Activated T-helper 17 cell treated with anti-CD3 and anti-CD28 coated beads, Interleukin-2, amount 50 U/mL, for 72 hours (primary cell): ENCODE data around the gene SERINC5. TPM values are rescaled to one million over a fixed set of nuclear protein-coding genes. Genes with fewer than 3 reads are reported as not detected.
A peak's percentile ranks its signal among the peaks of the same experiment; 100 is the strongest.
"Not testable (repeated sequence)": the region's sequence is repeated elsewhere in the genome, so short reads cannot be mapped to it uniquely, and the experiment has no call there.

Experiments
- ATAC-seq: fragments of 150-1000 bp; cut with Tn5 transposase; replicated peaks from 2 replicates; pipeline ENCODE4 v1.10.0; 2021; ENCODE audit warnings: mild to moderate bottlenecking, moderate library complexity
- H3K27ac Mint-ChIP-seq: one replicate; pipeline ENCODE4 v1.8.0; 2022; ENCODE audit warnings: mixed read lengths
- H3K27me3 Mint-ChIP-seq: one replicate; pipeline ENCODE4 v1.8.0; 2022; ENCODE audit warnings: mixed read lengths
- H3K36me3 Mint-ChIP-seq: one replicate; pipeline ENCODE4 v1.8.0; 2022; ENCODE audit warnings: low read depth, mild to moderate bottlenecking, mixed read lengths
- H3K4me1 Mint-ChIP-seq: one replicate; pipeline ENCODE4 v1.8.0; 2022; ENCODE audit warnings: mixed read lengths
- H3K4me3 Mint-ChIP-seq: one replicate; pipeline ENCODE4 v1.8.0; 2022; ENCODE audit warnings: mild to moderate bottlenecking, mixed read lengths
- H3K9me3 Mint-ChIP-seq: one replicate; pipeline ENCODE4 v1.8.0; 2022; ENCODE audit warnings: mixed read lengths
- total RNA-seq, 2 donors: library from RNA; stranded (reverse); gene quantifications; one replicate each; pipeline ENCODE4 v1.2.3, GENCODE V29; 2022

SERINC5 gene
- total RNA-seq, 2 donors from 2014 or later, result 50.7 to 76.7 TPM

DNA sequence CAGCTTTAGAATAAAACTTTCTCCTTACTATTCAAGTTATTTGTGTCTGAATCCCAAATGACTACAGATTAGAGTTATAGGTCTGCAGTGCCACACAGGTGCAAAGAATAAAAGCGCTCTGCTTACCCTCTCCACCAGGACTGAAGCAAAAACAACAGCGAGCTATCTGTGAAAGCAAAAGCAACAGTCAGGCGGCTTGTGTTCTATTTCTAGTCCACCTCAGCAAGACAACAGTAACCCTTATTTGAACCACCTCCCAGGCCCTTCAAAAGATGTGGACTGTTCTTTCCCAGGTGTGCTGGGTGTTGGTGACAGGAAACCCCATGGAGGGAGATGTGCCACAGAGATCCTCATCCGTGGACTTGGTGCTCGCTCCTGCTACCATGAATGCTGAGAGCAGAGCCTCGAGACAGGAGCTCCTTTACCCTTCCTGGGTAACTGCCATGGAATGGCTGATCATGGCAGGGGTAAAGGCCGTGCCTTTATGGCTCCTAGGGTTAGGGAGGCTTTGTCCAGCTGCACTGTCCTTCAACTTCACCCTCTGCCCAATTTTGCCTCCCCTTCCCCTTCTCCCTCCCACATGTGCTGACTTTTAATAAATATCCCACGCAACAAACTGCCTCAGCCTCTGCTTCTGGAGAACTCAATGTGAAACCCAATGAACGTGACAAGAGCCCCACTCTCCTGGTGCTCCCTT lies 108.6 kb downstream of the SERINC5 start:
- Mint-ChIP-seq H3K9me3 (no peaks in the 10 kb centered on the region), H3K36me3 (peaks cover 99% of the 10 kb centered on the region), H3K27ac (peak overlapping the region; percentile 58), H3K4me1 (peaks cover 31% of the 10 kb centered on the region), H3K4me3 (no peak overlapping the region), H3K27me3 (no peaks in the 10 kb centered on the region)
- no peak for ATAC-seq

DNA sequence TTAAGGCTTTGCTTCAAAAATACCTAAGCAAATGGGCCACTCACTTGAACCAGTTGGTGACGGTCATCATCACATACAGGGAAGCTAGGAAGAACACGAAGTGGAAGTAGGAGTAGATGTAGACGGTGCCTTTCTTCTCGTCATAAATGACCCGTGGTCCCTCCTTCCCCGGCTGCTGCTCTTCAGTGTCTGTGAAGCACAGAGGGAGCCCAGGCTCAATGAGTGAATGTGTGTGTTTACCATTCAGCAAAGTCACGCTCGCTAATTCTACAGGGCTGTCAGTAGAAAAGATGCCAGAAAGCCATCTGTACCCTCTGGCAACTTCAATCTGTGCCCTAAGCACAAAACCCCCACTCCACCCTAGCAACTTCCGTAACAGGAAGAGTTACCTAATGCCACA lies 109.8 kb downstream of the SERINC5 start:
- ATAC-seq, result no peak
- H3K9me3 Mint-ChIP-seq, result no peaks in the 10 kb centered on the region
- H3K4me3 Mint-ChIP-seq, result no peak overlapping the region
- H3K4me1 Mint-ChIP-seq, result peaks cover 41% of the 10 kb centered on the region
- H3K27ac Mint-ChIP-seq, result no peak overlapping the region
- no peaks in the 10 kb centered on the region for H3K27me3 Mint-ChIP-seq
- H3K36me3 Mint-ChIP-seq, result peaks cover 99% of the 10 kb centered on the region

DNA sequence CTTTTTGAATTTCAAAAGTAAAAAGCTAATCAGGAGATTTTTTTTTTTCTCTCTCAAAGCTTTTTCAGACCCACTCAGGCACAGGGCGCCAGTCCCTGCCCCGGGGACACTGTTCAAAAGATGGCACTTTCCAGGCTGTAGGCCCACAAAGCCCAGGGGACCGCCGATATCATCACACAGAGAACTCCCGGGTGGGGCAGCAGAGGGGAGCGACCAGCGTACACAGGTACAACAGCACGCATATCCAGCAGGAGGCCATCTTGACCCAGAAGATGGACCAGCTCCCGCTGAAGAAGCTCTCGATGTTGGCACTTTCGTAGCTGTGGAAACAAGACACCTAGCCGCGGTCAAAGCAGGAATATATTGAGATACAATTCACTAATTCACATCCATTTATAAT lies 112.4 kb downstream of the SERINC5 start:
- Mint-ChIP-seq H3K27ac (peak overlapping the region; percentile 93), H3K27me3 (no peaks in the 10 kb centered on the region), H3K4me3 (peak overlapping the region; percentile 81), H3K4me1 (peaks cover 45% of the 10 kb centered on the region), H3K9me3 (no peaks in the 10 kb centered on the region), H3K36me3 (peaks cover 93% of the 10 kb centered on the region)
- ATAC-seq, result no peak

DNA sequence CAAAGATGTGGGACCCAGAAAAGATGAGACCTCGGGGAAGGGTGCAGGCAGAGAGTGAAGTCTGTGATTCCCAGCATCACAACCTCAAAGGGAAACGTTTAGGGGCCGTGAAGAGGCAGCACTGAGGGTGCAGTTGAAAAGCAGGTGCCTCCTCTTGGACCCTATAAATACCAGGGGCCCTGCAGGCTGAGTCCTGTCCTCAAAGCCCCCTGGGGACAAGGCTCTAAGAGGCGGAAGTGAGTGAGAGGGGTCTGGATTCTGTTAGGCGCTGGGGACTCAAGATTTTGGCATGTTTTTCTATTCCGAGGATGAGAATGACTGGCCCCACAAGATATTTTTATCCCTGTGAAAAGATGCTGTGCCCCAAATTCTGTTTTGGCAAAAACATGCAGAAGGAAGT lies 112.9 kb downstream of the SERINC5 start:
- ATAC-seq, result no peak
- Mint-ChIP-seq H3K9me3 (no peaks in the 10 kb centered on the region), H3K27ac (peak overlapping the region; percentile 93), H3K4me1 (peaks cover 45% of the 10 kb centered on the region), H3K36me3 (peaks cover 93% of the 10 kb centered on the region), H3K4me3 (peak overlapping the region; percentile 81), H3K27me3 (no peaks in the 10 kb centered on the region)

DNA sequence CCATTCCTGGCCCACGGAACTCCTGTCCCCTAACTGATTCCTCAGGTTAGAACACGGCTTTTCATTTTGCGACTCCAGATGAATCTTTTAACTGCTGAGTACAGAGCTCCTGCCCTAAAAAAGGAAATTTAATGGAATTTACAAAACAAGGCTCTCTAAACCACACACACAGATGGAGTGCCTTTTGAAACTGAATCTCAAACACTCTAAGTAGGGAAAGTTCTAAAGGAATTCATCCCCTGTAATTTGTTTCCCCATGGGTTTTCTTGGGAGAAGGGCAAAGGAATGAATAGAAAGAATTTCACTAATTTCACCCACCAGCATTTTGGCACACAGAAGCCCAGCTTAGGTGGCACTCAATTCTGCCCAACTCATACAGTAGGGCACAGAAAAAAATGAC lies 114.2 kb downstream of the SERINC5 start:
- Mint-ChIP-seq H3K9me3 (no peaks in the 10 kb centered on the region), H3K36me3 (peaks cover 91% of the 10 kb centered on the region), H3K27ac (peak overlapping the region; percentile 93), H3K4me1 (peaks cover 47% of the 10 kb centered on the region), H3K4me3 (peak overlapping the region; percentile 81), H3K27me3 (no peaks in the 10 kb centered on the region)
- ATAC-seq, result no peak

DNA sequence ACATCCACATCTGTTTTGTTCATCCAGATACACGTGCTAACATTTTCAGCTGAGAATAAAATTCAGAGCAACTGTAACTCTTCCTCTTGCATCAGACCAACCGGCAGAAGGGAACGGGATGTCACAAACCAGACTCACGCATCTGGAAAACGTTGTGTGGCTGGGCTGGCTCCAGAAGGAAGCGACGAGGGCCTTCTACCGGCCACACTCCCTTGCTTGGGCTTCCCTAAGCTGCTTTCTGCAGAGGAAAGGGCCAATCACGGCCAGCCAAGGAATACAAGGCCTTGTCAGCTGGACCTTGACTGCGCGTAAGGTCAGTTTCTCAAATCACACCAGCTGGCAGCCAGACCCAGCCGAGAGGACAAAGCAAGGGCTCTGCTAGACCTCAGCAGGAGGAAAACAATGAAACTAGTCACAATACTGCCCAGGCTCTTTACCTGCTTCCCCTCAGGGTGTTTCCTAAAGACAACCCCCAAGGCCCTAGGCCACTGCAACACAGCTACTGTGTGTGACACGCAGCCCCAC lies 114.6 kb downstream of the SERINC5 start:
- Mint-ChIP-seq H3K4me3 (peak overlapping the region; percentile 81), H3K27me3 (no peaks in the 10 kb centered on the region), H3K9me3 (no peaks in the 10 kb centered on the region), H3K36me3 (peaks cover 91% of the 10 kb centered on the region), H3K27ac (peak overlapping the region; percentile 93), H3K4me1 (peaks cover 52% of the 10 kb centered on the region)
- peak; percentile 25 for ATAC-seq

DNA sequence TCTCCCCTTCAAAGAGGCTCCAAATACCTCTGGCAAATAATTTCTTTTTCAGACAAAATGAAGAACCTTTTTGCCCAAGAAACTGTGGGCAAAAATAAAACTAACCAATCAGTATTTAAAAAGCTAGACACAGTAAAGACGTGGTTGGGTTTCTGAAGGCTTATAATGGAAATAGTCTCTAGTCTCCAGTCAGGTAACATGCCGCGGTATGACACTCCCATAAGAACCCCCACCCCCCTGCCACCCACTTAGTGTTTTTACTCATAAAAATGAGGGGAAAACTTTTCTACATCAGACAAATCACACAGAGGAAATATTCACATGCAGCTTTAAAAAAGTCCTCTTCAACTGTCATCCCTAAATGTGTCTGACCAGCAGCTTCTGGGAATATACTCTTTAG lies 115.4 kb downstream of the SERINC5 start:
- peaks cover 90% of the 10 kb centered on the region for H3K36me3 Mint-ChIP-seq

DNA sequence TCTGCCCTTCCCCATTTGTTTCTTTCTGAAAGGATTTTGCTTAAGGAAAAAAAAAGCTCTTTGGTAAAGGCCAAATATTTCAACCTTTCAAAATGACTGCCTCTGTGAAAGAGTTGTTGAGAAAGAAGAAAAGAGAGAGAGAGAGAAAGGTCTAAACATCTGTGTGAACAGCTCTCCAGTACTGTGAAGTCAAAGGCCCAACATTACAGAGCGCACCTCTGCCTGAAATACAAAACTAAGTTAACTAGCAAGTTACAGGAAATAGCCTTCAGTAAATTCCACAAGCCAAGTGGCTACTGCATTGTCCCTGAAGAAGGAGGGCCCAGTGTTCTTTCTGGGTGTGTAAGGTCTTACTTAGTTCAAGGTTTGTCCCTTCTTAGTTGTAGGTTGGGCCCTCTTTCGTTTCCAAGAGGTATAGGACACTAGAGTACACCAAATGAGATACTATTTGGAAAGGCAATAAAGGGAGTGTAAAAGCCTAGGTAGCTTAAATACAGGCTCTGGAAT lies 116.3 kb downstream of the SERINC5 start:
- peaks cover 80% of the 10 kb centered on the region for H3K36me3 Mint-ChIP-seq
- peak; percentile 5 for ATAC-seq
- H3K4me3 Mint-ChIP-seq, result peak overlapping the region; percentile 81
- H3K27ac Mint-ChIP-seq, result peak overlapping the region; percentile 93
- no peaks in the 10 kb centered on the region for H3K27me3 Mint-ChIP-seq
- peaks cover 61% of the 10 kb centered on the region for H3K4me1 Mint-ChIP-seq
- no peaks in the 10 kb centered on the region for H3K9me3 Mint-ChIP-seq

More for the DNA sequence above, 115.4 kb downstream of the SERINC5 start:
- Mint-ChIP-seq H3K9me3 (no peaks in the 10 kb centered on the region), H3K4me1 (peaks cover 59% of the 10 kb centered on the region), H3K27ac (peak overlapping the region; percentile 93), H3K27me3 (no peaks in the 10 kb centered on the region), H3K4me3 (peak overlapping the region; percentile 81)
- ATAC-seq, result peak; percentile 67

DNA sequence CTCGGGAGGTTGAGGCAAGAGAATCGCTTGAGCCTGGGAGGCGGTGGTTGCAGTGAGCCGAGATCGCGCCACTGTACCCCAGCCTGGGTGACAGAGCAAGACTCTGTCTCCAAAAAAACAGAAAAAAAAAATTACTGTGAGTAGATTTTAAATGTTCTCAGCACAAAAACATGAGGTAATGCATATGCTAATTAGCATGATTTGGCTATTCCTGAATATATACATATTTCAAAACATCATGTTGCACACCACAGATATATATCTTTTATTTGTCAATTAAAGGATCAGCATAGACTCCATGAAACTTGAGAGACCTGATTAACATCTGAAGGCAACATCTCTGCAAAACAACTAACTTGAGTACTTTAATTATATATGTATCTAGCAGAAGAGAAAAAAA lies 117.4 kb downstream of the SERINC5 start:
- Mint-ChIP-seq H3K9me3 (no peaks in the 10 kb centered on the region), H3K4me1 (peaks cover 55% of the 10 kb centered on the region), H3K27me3 (no peaks in the 10 kb centered on the region), H3K36me3 (peaks cover 70% of the 10 kb centered on the region), H3K4me3 (no peak overlapping the region), H3K27ac (peak overlapping the region; percentile 95)
- ATAC-seq, result no peak

DNA sequence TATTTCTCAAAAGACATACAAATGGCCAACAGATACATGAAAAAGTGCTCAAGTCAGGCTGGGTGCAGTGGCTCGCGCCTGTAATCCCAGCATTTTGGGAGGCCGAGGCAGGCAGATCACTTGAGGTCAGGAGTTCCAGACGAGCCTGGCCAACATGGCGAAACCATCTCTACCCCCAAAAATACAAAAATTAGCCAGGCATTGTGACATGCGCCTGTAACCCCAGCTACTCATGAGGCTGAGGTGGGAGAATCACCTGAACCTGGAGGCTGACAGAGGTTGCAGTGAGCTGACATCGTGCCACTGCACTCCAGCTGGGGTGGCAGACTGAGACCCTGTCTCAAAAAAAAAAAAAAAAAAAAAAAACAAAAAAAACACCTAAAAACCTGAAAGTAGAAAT lies 119.0 kb downstream of the SERINC5 start:
- Mint-ChIP-seq H3K4me3 (peak overlapping the region; percentile 83), H3K4me1 (peaks cover 54% of the 10 kb centered on the region), H3K27ac (peak overlapping the region; percentile 95), H3K36me3 (peaks cover 53% of the 10 kb centered on the region)
- not testable (repeated sequence) for ATAC-seq, H3K9me3 Mint-ChIP-seq, H3K27me3 Mint-ChIP-seq

DNA sequence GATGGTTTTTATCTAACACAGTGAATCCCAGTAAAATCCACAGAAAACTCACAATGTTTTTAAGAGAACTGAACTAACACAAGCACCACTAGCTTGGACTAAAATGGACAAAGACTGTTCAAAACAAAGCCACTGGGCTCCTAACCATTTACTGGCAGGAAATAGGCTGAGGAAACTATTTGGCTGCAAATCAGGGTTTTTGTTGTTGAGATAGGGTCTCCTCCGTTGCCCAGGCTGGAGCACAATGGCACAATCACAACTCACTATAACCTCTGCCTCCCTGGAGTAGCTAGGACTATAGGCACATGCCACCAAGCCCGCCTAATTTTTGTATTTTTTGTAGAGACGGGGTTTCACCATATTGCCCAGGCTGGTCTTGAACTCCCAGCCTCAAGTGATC lies 121.0 kb downstream of the SERINC5 start:
- H3K4me3 Mint-ChIP-seq, result peak overlapping the region; percentile 83
- no peak for ATAC-seq
- H3K27me3 Mint-ChIP-seq, result no peaks in the 10 kb centered on the region
- H3K4me1 Mint-ChIP-seq, result peaks cover 47% of the 10 kb centered on the region
- peaks cover 9% of the 10 kb centered on the region for H3K9me3 Mint-ChIP-seq
- H3K36me3 Mint-ChIP-seq, result peaks cover 34% of the 10 kb centered on the region
- H3K27ac Mint-ChIP-seq, result peak overlapping the region; percentile 95

DNA sequence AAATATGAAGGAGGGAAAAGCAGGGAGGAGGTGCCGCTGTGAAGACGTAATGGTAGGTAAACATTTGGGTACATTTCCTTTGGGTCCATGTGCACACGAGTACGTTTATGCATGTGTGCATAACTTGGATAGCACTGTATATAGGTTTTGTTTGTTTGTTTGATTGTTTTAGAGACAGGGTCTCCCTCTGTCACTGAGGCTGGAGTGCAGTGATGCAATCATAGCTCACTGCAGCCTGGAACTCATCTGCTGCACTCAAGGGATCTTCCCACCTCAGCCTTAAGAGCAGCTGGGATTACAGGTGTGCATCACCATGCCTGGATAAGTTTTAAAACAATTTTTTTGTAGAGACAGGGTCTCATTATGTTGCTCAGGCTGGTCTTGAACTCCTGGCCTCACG lies 126.7 kb downstream of the SERINC5 start:
- Mint-ChIP-seq H3K27me3 (no peaks in the 10 kb centered on the region), H3K4me3 (no peak overlapping the region), H3K27ac (no peak overlapping the region), H3K36me3 (peaks cover 11% of the 10 kb centered on the region), H3K9me3 (peaks cover 9% of the 10 kb centered on the region), H3K4me1 (peaks cover 47% of the 10 kb centered on the region)
- no peak for ATAC-seq

DNA sequence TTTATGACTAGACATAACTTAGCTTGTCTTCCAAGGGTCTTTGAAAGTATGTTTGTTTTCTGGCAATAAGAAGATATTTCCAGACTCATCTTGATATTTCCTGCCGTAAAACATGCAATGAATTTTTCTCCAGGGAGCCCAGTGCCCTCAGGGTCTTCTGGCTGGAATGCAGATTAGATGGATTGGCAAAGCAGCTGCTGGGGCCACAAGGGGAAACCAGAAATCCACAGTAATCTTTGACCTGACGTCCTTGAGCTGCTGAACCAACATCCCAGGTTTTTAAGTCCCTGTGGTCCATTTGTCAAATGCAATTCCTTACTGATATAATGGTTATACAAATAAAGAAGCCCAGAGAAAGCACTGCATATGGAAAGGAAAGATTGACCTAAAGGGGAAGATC lies 127.7 kb downstream of the SERINC5 start:
- H3K36me3 Mint-ChIP-seq, result peaks cover 11% of the 10 kb centered on the region
- ATAC-seq, result no peak
- no peaks in the 10 kb centered on the region for H3K27me3 Mint-ChIP-seq
- H3K4me1 Mint-ChIP-seq, result peaks cover 45% of the 10 kb centered on the region
- H3K27ac Mint-ChIP-seq, result peak overlapping the region; percentile 35
- no peak overlapping the region for H3K4me3 Mint-ChIP-seq
- H3K9me3 Mint-ChIP-seq, result peaks cover 9% of the 10 kb centered on the region

DNA sequence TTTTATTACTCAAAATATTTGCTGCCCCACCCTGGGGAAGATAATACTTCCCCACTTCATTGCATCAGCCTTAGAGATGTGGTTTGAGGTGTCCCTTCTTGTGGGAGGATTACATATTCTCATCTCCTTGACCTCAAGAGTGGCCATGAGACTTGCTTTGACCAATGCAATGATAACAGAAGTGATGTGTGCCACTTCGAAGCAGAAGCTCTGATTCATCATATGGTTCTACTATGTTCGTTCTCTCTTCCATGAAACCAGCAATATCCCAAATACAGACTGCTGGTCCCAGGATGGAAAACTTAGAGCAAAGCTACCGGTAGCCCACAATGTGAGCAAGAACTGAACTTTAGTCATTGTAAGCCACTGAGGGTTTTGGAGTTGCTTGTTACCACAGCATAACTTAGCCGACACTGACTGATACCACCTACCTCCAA lies 128.7 kb downstream of the SERINC5 start:
- Mint-ChIP-seq H3K27me3 (no peaks in the 10 kb centered on the region), H3K36me3 (peaks cover 11% of the 10 kb centered on the region), H3K9me3 (peaks cover 9% of the 10 kb centered on the region), H3K27ac (peak overlapping the region; percentile 80), H3K4me1 (peaks cover 43% of the 10 kb centered on the region), H3K4me3 (peak overlapping the region; percentile 17)
- ATAC-seq, result peak; percentile 62

DNA sequence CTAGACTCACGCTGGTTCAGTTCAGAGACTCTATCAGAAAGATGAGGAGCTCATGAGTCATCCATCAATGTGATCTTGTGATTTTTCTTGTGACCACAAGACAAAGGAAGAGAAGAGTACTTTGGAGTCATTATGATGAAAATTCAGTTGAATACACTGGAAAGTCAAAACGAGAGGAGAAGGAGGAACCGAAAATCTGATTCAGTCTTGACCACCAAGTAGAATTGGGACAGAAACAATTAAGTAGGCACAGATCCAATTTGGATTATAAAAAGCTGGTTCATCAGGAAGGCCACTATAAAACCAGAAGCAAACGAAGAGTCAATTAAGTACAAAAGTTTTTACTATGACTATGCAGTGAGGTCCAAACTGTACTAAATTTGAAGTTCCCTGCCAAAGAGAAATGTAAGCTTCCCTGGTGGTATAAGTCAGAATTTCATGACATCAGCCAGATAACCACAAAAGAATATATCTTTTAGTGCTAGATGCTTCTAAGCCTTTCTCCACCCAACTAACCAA lies 129.8 kb downstream of the SERINC5 start:
- Mint-ChIP-seq H3K27me3 (no peaks in the 10 kb centered on the region), H3K27ac (peak overlapping the region; percentile 80), H3K4me1 (peaks cover 34% of the 10 kb centered on the region), H3K4me3 (peak overlapping the region; percentile 71), H3K36me3 (peaks cover 11% of the 10 kb centered on the region), H3K9me3 (peaks cover 5% of the 10 kb centered on the region)
- peak; percentile 87 for ATAC-seq
